K562 (cell line): ENCODE data around the gene NDUFB3. TPM values are rescaled to one million over a fixed set of nuclear protein-coding genes. Genes with fewer than 3 reads are reported as not detected.

Source experiments
- ETV1 ChIP-seq: fragments of 450-650 bp; conservative IDR thresholded peaks from 2 replicates; pipeline ENCODE4 v1.6.1; 2016; ENCODE audit warnings: missing genetic modification characterization, control low read depth, low read depth, missing compliant biosample characterization
- HDAC8 ChIP-seq: fragments of 450-650 bp; IDR thresholded peaks from 2 replicates; pipeline ENCODE4 v1.6.1; 2016; ENCODE audit warnings: mild to moderate bottlenecking, missing genetic modification characterization, moderate library complexity, missing compliant biosample characterization
- NCOR1 ChIP-seq: fragments of 450-650 bp; IDR thresholded peaks from 2 replicates; pipeline ENCODE4 v1.6.1; 2016; ENCODE audit warnings: mild to moderate bottlenecking, moderate library complexity
- NR2C1 ChIP-seq, 2 experiments: fragments of 450-650 bp; IDR thresholded peaks; 2 replicates each; pipeline ENCODE4 v1.6.1; 2017; ENCODE audit warnings: mild to moderate bottlenecking in 2 of 2, antibody characterized with exemption in 1 of 2, inconsistent platforms in 1 of 2, missing compliant biosample characterization in 1 of 2, missing genetic modification characterization in 1 of 2
- PRMT5 ChIP-seq: sonication (generic); formaldehyde crosslinking; IDR thresholded peaks from 2 replicates; pipeline ENCODE4 v1.5.0; 2020; ENCODE audit warnings: missing genetic modification reagents
- PTRF ChIP-seq: fragments of 450-650 bp; IDR thresholded peaks from 2 replicates; pipeline ENCODE4 v1.6.1; 2016; ENCODE audit warnings: mild to moderate bottlenecking, missing genetic modification characterization, missing compliant biosample characterization
- RBM22 ChIP-seq: fragments of 200-400 bp; formaldehyde crosslinking; IDR thresholded peaks from 2 replicates; pipeline ENCODE4 v1.6.1; 2018; ENCODE audit warnings: low read length, low read depth; ENCODE audit not compliant: poor library complexity, severe bottlenecking
- TEAD2 ChIP-seq: fragments of 450-650 bp; IDR thresholded peaks from 2 replicates; pipeline ENCODE4 v1.6.1; 2016; ENCODE audit warnings: missing genetic modification characterization, control low read depth, missing compliant biosample characterization
- TRIM24 ChIP-seq, 2 experiments: fragments of 450-650 bp; IDR thresholded peaks; 2 replicates each; pipeline ENCODE4 v1.6.1; 2016
- ZC3H4 ChIP-seq: sonication (generic); formaldehyde crosslinking; IDR thresholded peaks from 2 replicates; pipeline ENCODE4 v1.9.0; 2021; ENCODE audit warnings: missing genetic modification reagents, borderline replicate concordance
- ZKSCAN3 ChIP-seq: fragments of 250-450 bp; sonication (Bioruptor Pico); IDR thresholded peaks from 2 replicates; pipeline ENCODE4 v1.4.0; 2020
- ZNF23 ChIP-seq: fragments of 250-450 bp; sonication (Bioruptor Pico); IDR thresholded peaks from 2 replicates; pipeline ENCODE4 v1.4.0; 2020; ENCODE audit warnings: mild to moderate bottlenecking
- ZNF311 ChIP-seq: fragments of 250-450 bp; sonication (Bioruptor Pico); IDR thresholded peaks from 2 replicates; pipeline ENCODE4 v1.4.0; 2020; ENCODE audit warnings: mild to moderate bottlenecking, moderate library complexity
- ZNF551 ChIP-seq: fragments of 250-450 bp; sonication (Bioruptor Pico); IDR thresholded peaks from 2 replicates; pipeline ENCODE4 v1.5.0; 2021; ENCODE audit warnings: mild to moderate bottlenecking, moderate library complexity
- polyA plus RNA-seq, 8 experiments: library from polyadenylated mRNA; depleted of rRNA in 4 of 8; stranded (reverse) in 5 of 8; unstranded in 3 of 8; fragments of >200 nt; fragmentation: Nextera tagmentation in 2 of 8; fragmentation: Illumina TruSeq in 1 of 8; extraction: Ambion mirVana in 2 of 8; extraction: Trizol in 1 of 8; gene quantifications; 2 replicates each; pipeline versions ENCODE4 v1.2.1 to v1.2.3, GENCODE V29; 2011 to 2014; ENCODE audit warnings: inconsistent platforms in 1 of 8, missing spikeins in 1 of 8
- total RNA-seq, 7 experiments: library from RNA; depleted of rRNA in 6 of 7; stranded (reverse); fragments of >200 nt in 6 of 7; fragmentation: Illumina TruSeq in 2 of 7; extraction: Trizol in 2 of 7; gene quantifications; 2 replicates each; pipeline versions ENCODE4 v1.2.1 to v1.2.3, GENCODE V29; 2011 to 2021; ENCODE audit warnings: low replicate concordance in 1 of 7
- TF ChIP-seq, protein P1 (sequence below): fragments of 250-450 bp; sonication (Bioruptor Pico); IDR thresholded peaks from 2 replicates; pipeline ENCODE4 v1.4.0; 2020; ENCODE audit warnings: borderline replicate concordance
- TF ChIP-seq, protein P2 (sequence below): fragments of 250-450 bp; sonication (Bioruptor Pico); IDR thresholded peaks from 2 replicates; pipeline ENCODE4 v1.4.0; 2020
- TF ChIP-seq, protein P3 (sequence below): fragments of 250-450 bp; sonication (Bioruptor Pico); IDR thresholded peaks from 2 replicates; pipeline ENCODE4 v1.8.0; 2021; ENCODE audit warnings: mild to moderate bottlenecking, moderate library complexity
- TF ChIP-seq, protein P4 (sequence below): fragments of 450-650 bp; formaldehyde crosslinking; IDR thresholded peaks from 2 replicates; pipeline ENCODE4 v1.4.0; 2020; ENCODE audit warnings: mild to moderate bottlenecking, moderate library complexity
- TF ChIP-seq, protein P5 (sequence below): fragments of 250-450 bp; sonication (Bioruptor Pico); IDR thresholded peaks from 2 replicates; pipeline ENCODE4 v1.8.0; 2021; ENCODE audit warnings: moderate library complexity, mild to moderate bottlenecking, inconsistent platforms
- TF ChIP-seq, protein P6 (sequence below), 2 experiments: IDR thresholded peaks; 2 replicates each; pipeline ENCODE4 v1.6.1; 2011; ENCODE audit warnings: borderline replicate concordance in 1 of 2, control low read depth in 1 of 2, low read depth in 1 of 2, low read length in 1 of 2, mild to moderate bottlenecking in 1 of 2, mixed read lengths in 1 of 2, moderate library complexity in 1 of 2; ENCODE audit not compliant: insufficient read depth in 1 of 2, insufficient read length in 1 of 2, poor library complexity in 1 of 2, severe bottlenecking in 1 of 2; ENCODE audit errors: extremely low read depth in 1 of 2

The NDUFB3 gene
- total and polyA plus RNA-seq, 9 of the 15 experiments (the other 6 are each of a cell fraction or from before 2014, with no cell fraction given), result 126 to 786 (median 156) TPM

DNA sequence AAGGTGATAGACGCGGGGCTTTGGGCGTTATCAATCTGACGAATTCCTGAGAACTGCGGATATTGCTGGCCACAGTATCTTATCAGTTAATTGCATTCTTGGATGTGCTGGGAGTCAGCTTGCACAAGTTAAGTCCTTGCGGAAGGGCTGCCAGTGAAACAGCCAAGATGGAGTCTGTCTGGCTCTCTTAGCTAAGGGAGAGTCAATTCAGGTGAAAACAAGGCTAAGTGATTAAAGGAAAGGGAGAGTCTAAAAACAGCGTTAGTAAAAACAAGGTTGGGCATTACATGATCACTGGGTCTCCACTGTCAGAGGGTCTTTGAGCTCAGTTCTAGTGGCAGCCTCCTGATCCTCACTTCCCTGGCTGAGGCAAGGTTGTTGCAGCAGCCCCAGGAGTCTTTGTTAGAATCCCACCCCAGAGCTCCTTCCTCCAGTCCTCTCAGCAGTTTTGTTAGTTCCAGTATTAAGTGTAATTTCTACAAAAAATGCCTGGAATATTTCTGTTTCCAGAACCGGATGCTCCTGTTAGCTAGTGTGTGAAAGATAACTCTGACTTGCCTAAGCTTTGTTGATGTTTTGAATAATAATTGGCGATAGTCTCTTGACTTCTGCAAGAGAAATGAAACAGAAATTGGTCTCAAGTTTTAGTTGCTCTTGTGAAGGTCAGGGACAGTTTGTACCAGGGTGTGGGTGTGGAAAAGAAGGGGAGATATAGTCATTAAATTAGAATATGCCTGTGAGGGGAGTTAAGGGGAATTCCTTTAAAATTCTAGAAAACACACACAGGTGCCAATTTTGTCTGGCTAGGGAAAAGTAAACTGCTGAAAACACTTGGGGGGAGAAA, 54.7 kb downstream of the NDUFB3 start (continued):
- TF ChIP-seq, protein P1, sequence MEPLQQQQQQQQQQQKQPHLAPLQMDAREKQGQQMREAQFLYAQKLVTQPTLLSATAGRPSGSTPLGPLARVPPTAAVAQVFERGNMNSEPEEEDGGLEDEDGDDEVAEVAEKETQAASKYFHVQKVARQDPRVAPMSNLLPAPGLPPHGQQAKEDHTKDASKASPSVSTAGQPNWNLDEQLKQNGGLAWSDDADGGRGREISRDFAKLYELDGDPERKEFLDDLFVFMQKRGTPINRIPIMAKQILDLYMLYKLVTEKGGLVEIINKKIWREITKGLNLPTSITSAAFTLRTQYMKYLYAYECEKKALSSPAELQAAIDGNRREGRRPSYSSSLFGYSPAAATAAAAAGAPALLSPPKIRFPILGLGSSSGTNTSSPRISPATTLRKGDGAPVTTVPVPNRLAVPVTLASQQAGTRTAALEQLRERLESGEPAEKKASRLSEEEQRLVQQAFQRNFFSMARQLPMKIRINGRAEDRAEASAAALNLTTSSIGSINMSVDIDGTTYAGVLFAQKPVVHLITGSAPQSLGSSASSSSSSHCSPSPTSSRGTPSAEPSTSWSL (CRISPR knock-in tag), result peak; percentile 99
- TF ChIP-seq, protein P2, sequence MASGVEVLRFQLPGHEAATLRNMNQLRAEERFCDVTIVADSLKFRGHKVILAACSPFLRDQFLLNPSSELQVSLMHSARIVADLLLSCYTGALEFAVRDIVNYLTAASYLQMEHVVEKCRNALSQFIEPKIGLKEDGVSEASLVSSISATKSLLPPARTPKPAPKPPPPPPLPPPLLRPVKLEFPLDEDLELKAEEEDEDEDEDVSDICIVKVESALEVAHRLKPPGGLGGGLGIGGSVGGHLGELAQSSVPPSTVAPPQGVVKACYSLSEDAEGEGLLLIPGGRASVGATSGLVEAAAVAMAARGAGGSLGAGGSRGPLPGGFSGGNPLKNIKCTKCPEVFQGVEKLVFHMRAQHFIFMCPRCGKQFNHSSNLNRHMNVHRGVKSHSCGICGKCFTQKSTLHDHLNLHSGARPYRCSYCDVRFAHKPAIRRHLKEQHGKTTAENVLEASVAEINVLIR (CRISPR knock-in tag), result peak; percentile 94
- TF ChIP-seq HDAC8 (tag) (peak; percentile 98), RBM22 (no peak), ZNF23 (CRISPR knock-in tag) (peak; percentile 90), PRMT5 (CRISPR knock-in tag) (no peak), NCOR1 (peak; percentile 28; the same call in 1 of the 2 replicates), TEAD2 (tag) (peak; percentile 95), ETV1 (tag) (peak; percentile 86), ZNF311 (CRISPR knock-in tag) (peak; percentile 100), ZKSCAN3 (CRISPR knock-in tag) (peak; percentile 90), NR2C1 (IDR thresholded peaks at IDR 0.05) (no peak), NR2C1 (tag; IDR thresholded peaks at IDR 0.05) (peak; percentile 96), TRIM24 (IDR thresholded peaks at IDR 0.05) (no peak), ZNF551 (CRISPR knock-in tag) (peak; percentile 88), ZC3H4 (no peak), PTRF (tag) (peak; percentile 97)
- TF ChIP-seq, protein P3, sequence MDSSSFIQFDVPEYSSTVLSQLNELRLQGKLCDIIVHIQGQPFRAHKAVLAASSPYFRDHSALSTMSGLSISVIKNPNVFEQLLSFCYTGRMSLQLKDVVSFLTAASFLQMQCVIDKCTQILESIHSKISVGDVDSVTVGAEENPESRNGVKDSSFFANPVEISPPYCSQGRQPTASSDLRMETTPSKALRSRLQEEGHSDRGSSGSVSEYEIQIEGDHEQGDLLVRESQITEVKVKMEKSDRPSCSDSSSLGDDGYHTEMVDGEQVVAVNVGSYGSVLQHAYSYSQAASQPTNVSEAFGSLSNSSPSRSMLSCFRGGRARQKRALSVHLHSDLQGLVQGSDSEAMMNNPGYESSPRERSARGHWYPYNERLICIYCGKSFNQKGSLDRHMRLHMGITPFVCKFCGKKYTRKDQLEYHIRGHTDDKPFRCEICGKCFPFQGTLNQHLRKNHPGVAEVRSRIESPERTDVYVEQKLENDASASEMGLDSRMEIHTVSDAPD (CRISPR knock-in tag), result peak; percentile 95
- TF ChIP-seq, protein P4, sequence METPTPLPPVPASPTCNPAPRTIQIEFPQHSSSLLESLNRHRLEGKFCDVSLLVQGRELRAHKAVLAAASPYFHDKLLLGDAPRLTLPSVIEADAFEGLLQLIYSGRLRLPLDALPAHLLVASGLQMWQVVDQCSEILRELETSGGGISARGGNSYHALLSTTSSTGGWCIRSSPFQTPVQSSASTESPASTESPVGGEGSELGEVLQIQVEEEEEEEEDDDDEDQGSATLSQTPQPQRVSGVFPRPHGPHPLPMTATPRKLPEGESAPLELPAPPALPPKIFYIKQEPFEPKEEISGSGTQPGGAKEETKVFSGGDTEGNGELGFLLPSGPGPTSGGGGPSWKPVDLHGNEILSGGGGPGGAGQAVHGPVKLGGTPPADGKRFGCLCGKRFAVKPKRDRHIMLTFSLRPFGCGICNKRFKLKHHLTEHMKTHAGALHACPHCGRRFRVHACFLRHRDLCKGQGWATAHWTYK, result peak; percentile 99
- TF ChIP-seq, protein P5, sequence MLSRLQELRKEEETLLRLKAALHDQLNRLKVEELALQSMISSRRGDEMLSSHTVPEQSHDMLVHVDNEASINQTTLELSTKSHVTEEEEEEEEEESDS (CRISPR knock-in tag), result peak; percentile 68; the same call in 1 of the 2 replicates
- TF ChIP-seq, protein P6, sequence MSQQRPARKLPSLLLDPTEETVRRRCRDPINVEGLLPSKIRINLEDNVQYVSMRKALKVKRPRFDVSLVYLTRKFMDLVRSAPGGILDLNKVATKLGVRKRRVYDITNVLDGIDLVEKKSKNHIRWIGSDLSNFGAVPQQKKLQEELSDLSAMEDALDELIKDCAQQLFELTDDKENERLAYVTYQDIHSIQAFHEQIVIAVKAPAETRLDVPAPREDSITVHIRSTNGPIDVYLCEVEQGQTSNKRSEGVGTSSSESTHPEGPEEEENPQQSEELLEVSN (IDR thresholded peaks at IDR 0.05; ENCODE audit: borderline replicate concordance in 1 of 2, extremely low read depth in 1 of 2, insufficient read depth in 1 of 2, insufficient read length in 1 of 2, low read depth in 1 of 2, low read length in 1 of 2, poor library complexity in 1 of 2, severe bottlenecking in 1 of 2), result no peak
